ENCODE data around the gene RHOT1. TPM values are rescaled to one million over a fixed set of nuclear protein-coding genes. Genes with fewer than 3 reads are reported as not detected.
"Not testable (repeated sequence)": the region's sequence is repeated elsewhere in the genome, so short reads cannot be mapped to it uniquely, and the experiment has no call there.

Gene RHOT1
- polyA plus RNA-seq, 1 donor, result 37.9 TPM

- H3K4me1 ChIP-seq (ENCODE audit: control insufficient read depth, insufficient read depth, low read length); DNase-seq; H3K36me3 ChIP-seq (ENCODE audit: control insufficient read depth, insufficient read depth, low read length); H3K27ac ChIP-seq (ENCODE audit: low read length); H3K27me3 ChIP-seq (ENCODE audit: control insufficient read depth, insufficient read depth, low read length); H3K4me3 ChIP-seq (ENCODE audit: low read length); H3K9me3 ChIP-seq (ENCODE audit: control insufficient read depth, low read depth, low read length): not testable (repeated sequence)
- 50% methylated on average over 1 of the region's 1 CpG for WGBS (ENCODE audit: insufficient coverage, low lambda C conversion rate)
Observed at GRCh38 chr17:32107194-32107593, 35.1 kb upstream of the RHOT1 start.

- WGBS (ENCODE audit: insufficient coverage, low lambda C conversion rate), result no CpG with 5 or more reads among the region's 21 CpGs
- Histone ChIP-seq H3K36me3 (ENCODE audit: control insufficient read depth, insufficient read depth, low read length) (no peaks in the 10 kb centered on the region), H3K4me3 (ENCODE audit: low read length) (no peak overlapping the region), H3K4me1 (ENCODE audit: control insufficient read depth, insufficient read depth, low read length) (no peaks in the 10 kb centered on the region), H3K9me3 (ENCODE audit: control insufficient read depth, low read depth, low read length) (no peaks in the 10 kb centered on the region), H3K27me3 (ENCODE audit: control insufficient read depth, insufficient read depth, low read length) (no peaks in the 10 kb centered on the region), H3K27ac (ENCODE audit: low read length) (no peak overlapping the region)
- DNase-seq, result no peak
Observed at GRCh38 chr17:32110596-32110995, 31.7 kb upstream of the RHOT1 start.

- Histone ChIP-seq H3K4me3 (ENCODE audit: low read length) (no peak overlapping the region), H3K9me3 (ENCODE audit: control insufficient read depth, low read depth, low read length) (no peaks in the 10 kb centered on the region), H3K27ac (ENCODE audit: low read length) (no peak overlapping the region), H3K4me1 (ENCODE audit: control insufficient read depth, insufficient read depth, low read length) (no peaks in the 10 kb centered on the region), H3K27me3 (ENCODE audit: control insufficient read depth, insufficient read depth, low read length) (no peaks in the 10 kb centered on the region), H3K36me3 (ENCODE audit: control insufficient read depth, insufficient read depth, low read length) (no peaks in the 10 kb centered on the region)
- DNase-seq, result peak; percentile 28 to 38
- no CpG with 5 or more reads among the region's 18 CpGs for WGBS (ENCODE audit: insufficient coverage, low lambda C conversion rate)
Observed at GRCh38 chr17:32111141-32111771, 31.0 kb upstream of the RHOT1 start.

- no peak overlapping the region for H3K27ac ChIP-seq (ENCODE audit: low read length)
- H3K4me3 ChIP-seq (ENCODE audit: low read length), result no peak overlapping the region
- DNase-seq, result no peak
- no peaks in the 10 kb centered on the region for H3K36me3 ChIP-seq (ENCODE audit: control insufficient read depth, insufficient read depth, low read length)
- no CpG with 5 or more reads among the region's 20 CpGs for WGBS (ENCODE audit: insufficient coverage, low lambda C conversion rate)
- H3K4me1 ChIP-seq (ENCODE audit: control insufficient read depth, insufficient read depth, low read length), result no peaks in the 10 kb centered on the region
- no peaks in the 10 kb centered on the region for H3K27me3 ChIP-seq (ENCODE audit: control insufficient read depth, insufficient read depth, low read length)
- H3K9me3 ChIP-seq (ENCODE audit: control insufficient read depth, low read depth, low read length), result no peaks in the 10 kb centered on the region
Observed at GRCh38 chr17:32112416-32112815, 29.9 kb upstream of the RHOT1 start.

- H3K27me3 ChIP-seq (ENCODE audit: control insufficient read depth, insufficient read depth, low read length), result no peaks in the 10 kb centered on the region
- WGBS (ENCODE audit: insufficient coverage, low lambda C conversion rate), result 100% methylated on average over 1 of the region's 4 CpGs
Observed at GRCh38 chr17:32114536-32114935, 27.8 kb upstream of the RHOT1 start.

GRCh38 chr17:32115546-32115945 is 26.8 kb upstream of the RHOT1 start:
- H3K9me3 ChIP-seq (ENCODE audit: control insufficient read depth, low read depth, low read length); H3K36me3 ChIP-seq (ENCODE audit: control insufficient read depth, insufficient read depth, low read length); H3K4me3 ChIP-seq (ENCODE audit: low read length); H3K4me1 ChIP-seq (ENCODE audit: control insufficient read depth, insufficient read depth, low read length); H3K27me3 ChIP-seq (ENCODE audit: control insufficient read depth, insufficient read depth, low read length); DNase-seq; H3K27ac ChIP-seq (ENCODE audit: low read length): not testable (repeated sequence)
- WGBS (ENCODE audit: insufficient coverage, low lambda C conversion rate), result no CpG with 5 or more reads among the region's 8 CpGs

More at GRCh38 chr17:32114536-32114935, 27.8 kb upstream of the RHOT1 start:
- Histone ChIP-seq H3K4me3 (ENCODE audit: low read length) (no peak overlapping the region), H3K27ac (ENCODE audit: low read length) (no peak overlapping the region), H3K36me3 (ENCODE audit: control insufficient read depth, insufficient read depth, low read length) (no peaks in the 10 kb centered on the region), H3K4me1 (ENCODE audit: control insufficient read depth, insufficient read depth, low read length) (no peaks in the 10 kb centered on the region), H3K9me3 (ENCODE audit: control insufficient read depth, low read depth, low read length) (no peaks in the 10 kb centered on the region)
- no peak for DNase-seq

GRCh38 chr17:32116937-32117336 is 25.4 kb upstream of the RHOT1 start:
- no peak for DNase-seq
- no peak overlapping the region for H3K4me3 ChIP-seq (ENCODE audit: low read length)
- H3K9me3 ChIP-seq (ENCODE audit: control insufficient read depth, low read depth, low read length), result no peaks in the 10 kb centered on the region
- no peaks in the 10 kb centered on the region for H3K36me3 ChIP-seq (ENCODE audit: control insufficient read depth, insufficient read depth, low read length)
- no peak overlapping the region for H3K27ac ChIP-seq (ENCODE audit: low read length)
- H3K27me3 ChIP-seq (ENCODE audit: control insufficient read depth, insufficient read depth, low read length), result peaks cover 2% of the 10 kb centered on the region
- WGBS (ENCODE audit: insufficient coverage, low lambda C conversion rate), result 43% methylated on average over 1 of the region's 2 CpGs
- no peaks in the 10 kb centered on the region for H3K4me1 ChIP-seq (ENCODE audit: control insufficient read depth, insufficient read depth, low read length)

GRCh38 chr17:32117399-32117798 is 24.9 kb upstream of the RHOT1 start:
- Histone ChIP-seq H3K36me3 (ENCODE audit: control insufficient read depth, insufficient read depth, low read length) (no peaks in the 10 kb centered on the region), H3K4me3 (ENCODE audit: low read length) (no peak overlapping the region), H3K27ac (ENCODE audit: low read length) (no peak overlapping the region), H3K9me3 (ENCODE audit: control insufficient read depth, low read depth, low read length) (no peaks in the 10 kb centered on the region), H3K4me1 (ENCODE audit: control insufficient read depth, insufficient read depth, low read length) (no peaks in the 10 kb centered on the region), H3K27me3 (ENCODE audit: control insufficient read depth, insufficient read depth, low read length) (peaks cover 2% of the 10 kb centered on the region)
- WGBS (ENCODE audit: insufficient coverage, low lambda C conversion rate), result no CpG with 5 or more reads among the region's 8 CpGs
- no peak for DNase-seq

GRCh38 chr17:32118088-32118487 is 24.2 kb upstream of the RHOT1 start:
- H3K4me3 ChIP-seq (ENCODE audit: low read length); H3K27me3 ChIP-seq (ENCODE audit: control insufficient read depth, insufficient read depth, low read length); H3K36me3 ChIP-seq (ENCODE audit: control insufficient read depth, insufficient read depth, low read length); DNase-seq; H3K9me3 ChIP-seq (ENCODE audit: control insufficient read depth, low read depth, low read length); H3K4me1 ChIP-seq (ENCODE audit: control insufficient read depth, insufficient read depth, low read length); H3K27ac ChIP-seq (ENCODE audit: low read length): not testable (repeated sequence)
- WGBS (ENCODE audit: insufficient coverage, low lambda C conversion rate), result no CpG with 5 or more reads among the region's 3 CpGs

GRCh38 chr17:32118835-32119234 is 23.5 kb upstream of the RHOT1 start:
- Histone ChIP-seq H3K4me3 (ENCODE audit: low read length) (no peak overlapping the region), H3K27ac (ENCODE audit: low read length) (no peak overlapping the region), H3K9me3 (ENCODE audit: control insufficient read depth, low read depth, low read length) (no peaks in the 10 kb centered on the region), H3K4me1 (ENCODE audit: control insufficient read depth, insufficient read depth, low read length) (no peaks in the 10 kb centered on the region), H3K27me3 (ENCODE audit: control insufficient read depth, insufficient read depth, low read length) (peaks cover 2% of the 10 kb centered on the region), H3K36me3 (ENCODE audit: control insufficient read depth, insufficient read depth, low read length) (no peaks in the 10 kb centered on the region)
- no peak for DNase-seq
- no CpG with 5 or more reads among the region's 4 CpGs for WGBS (ENCODE audit: insufficient coverage, low lambda C conversion rate)

GRCh38 chr17:32120141-32120540 is 22.2 kb upstream of the RHOT1 start:
- no peaks in the 10 kb centered on the region for H3K9me3 ChIP-seq (ENCODE audit: control insufficient read depth, low read depth, low read length)
- no CpG with 5 or more reads among the region's 4 CpGs for WGBS (ENCODE audit: insufficient coverage, low lambda C conversion rate)
- peaks cover 2% of the 10 kb centered on the region for H3K4me1 ChIP-seq (ENCODE audit: control insufficient read depth, insufficient read depth, low read length)
- no peak overlapping the region for H3K27ac ChIP-seq (ENCODE audit: low read length)
- no peaks in the 10 kb centered on the region for H3K36me3 ChIP-seq (ENCODE audit: control insufficient read depth, insufficient read depth, low read length)
- peaks cover 2% of the 10 kb centered on the region for H3K27me3 ChIP-seq (ENCODE audit: control insufficient read depth, insufficient read depth, low read length)
- no peak overlapping the region for H3K4me3 ChIP-seq (ENCODE audit: low read length)
- no peak for DNase-seq
